HCT116 (cell line): ENCODE data around the gene BEND7. TPM values are rescaled to one million over a fixed set of nuclear protein-coding genes. Genes with fewer than 3 reads are reported as not detected.

Experiments used
- ATAC-seq: fragments of 200-7000 bp; cut with Tn5 transposase; 2 replicates; pipeline ENCODE4 v1.9.1; 2020; ENCODE audit warnings: mild to moderate bottlenecking, moderate library complexity
- BruUV-seq: library from RNA; stranded (reverse); fragments of 400-500 nt; replicated peaks from 2 replicates; lab custom pipeline; 2021; lab: Mats Ljungman, UMichigan
- CTCF ChIA-PET: fragments of 300-600 bp; sonication (Branson Sonifier 250); formaldehyde crosslinking; loops from one replicate; lab custom pipeline; 2021; ENCODE audit warnings: antibody characterized with exemption; lab: Charles Lee
- POLR2A ChIA-PET: fragments of 300-600, 350-600 bp; sonication (Branson Sonifier 250); formaldehyde crosslinking; loops from one replicate; lab custom pipeline; 2021; ENCODE audit warnings: antibody characterized with exemption; lab: Charles Lee
- RAD21 ChIA-PET, 2 experiments: fragments of 300-600 bp; sonication (Branson Sonifier 250); formaldehyde crosslinking; loops; one replicate each; lab custom pipeline; 2023; ENCODE audit warnings: low total read pairs in 2 of 2; ENCODE audit not compliant: uncharacterized antibody in 2 of 2, unreplicated experiment in 2 of 2, low non-redundant PET in 1 of 2; lab: Charles Lee
- DNase-seq: peaks from one replicate; pipeline ENCODE4 v3.0.0-alpha.2; 2010; ENCODE audit warnings: low read depth, low spot score
- H2AFZ ChIP-seq: fragments of 200-600 bp; shearing (Covaris generic), sonication (generic); 2 replicates; pipeline ENCODE4 v1.6.1; 2017; ENCODE audit warnings: low read depth, mixed run types, mixed read lengths, antibody characterized with exemption, low read length; ENCODE audit not compliant: poor library complexity, severe bottlenecking
- H3K27ac ChIP-seq: 2 replicates; pipeline ENCODE4 v1.5.1; 2012; ENCODE audit warnings: low read depth, low read length
- H3K27me3 ChIP-seq: fragments of 200-600 bp; sonication (generic); 2 replicates; pipeline ENCODE4 v1.6.1; 2016; ENCODE audit warnings: mixed run types, low read length, mixed read lengths; ENCODE audit not compliant: insufficient read depth
- H3K36me3 ChIP-seq, 2 experiments: fragments of 200-500 bp in 1 of 2; fragments of 200-600 bp in 1 of 2; sonication (Bioruptor generic) in 1 of 2; sonication (generic) in 1 of 2; 2 replicates each; pipeline versions ENCODE4 v1.5.1 to v1.6.1; 2014 to 2016; ENCODE audit warnings: low read length in 2 of 2, inconsistent platforms in 1 of 2, mixed read lengths in 1 of 2, mixed run types in 1 of 2; ENCODE audit not compliant: insufficient read depth in 2 of 2, control insufficient read depth in 1 of 2
- H3K4me1 ChIP-seq, 2 experiments: fragments of 200-600 bp in 1 of 2; sonication (generic) in 1 of 2; 2 replicates each; pipeline versions ENCODE4 v1.5.1 to v1.6.1; 2012 to 2017; ENCODE audit warnings: low read length in 2 of 2, inconsistent platforms in 1 of 2, mild to moderate bottlenecking in 1 of 2, mixed read lengths in 1 of 2, mixed run types in 1 of 2, moderate library complexity in 1 of 2; ENCODE audit not compliant: insufficient read depth in 2 of 2, control insufficient read depth in 1 of 2
- H3K4me2 ChIP-seq: fragments of 200-600 bp; sonication (generic); 2 replicates; pipeline ENCODE4 v1.6.1; 2017; ENCODE audit warnings: mixed run types, low read length, mixed read lengths
- H3K4me3 ChIP-seq, 2 experiments: fragments of 200-600 bp in 1 of 2; sonication (generic) in 1 of 2; replicated peaks in 1 of 2; 2 replicates each; pipeline ENCODE4 v1.5.1; 2011 to 2016; ENCODE audit warnings: low read length in 2 of 2, control low read depth in 1 of 2, low read depth in 1 of 2, mild to moderate bottlenecking in 1 of 2, mixed read lengths in 1 of 2, mixed run types in 1 of 2
- H3K79me2 ChIP-seq: fragments of 200-600 bp; sonication (generic); 2 replicates; pipeline ENCODE4 v1.6.1; 2017; ENCODE audit warnings: mild to moderate bottlenecking, mixed run types, low read length, moderate library complexity, mixed read lengths; ENCODE audit not compliant: insufficient read depth
- H3K9ac ChIP-seq: fragments of 200-600 bp; sonication (generic); 2 replicates; pipeline ENCODE4 v1.6.1; 2016; ENCODE audit warnings: low read length, mixed read lengths
- H3K9me2 ChIP-seq: fragments of 200-600 bp; sonication (generic), shearing (Covaris generic); 2 replicates; pipeline ENCODE4 v1.6.1; 2017; ENCODE audit warnings: mixed run types, mild to moderate bottlenecking, moderate library complexity; ENCODE audit not compliant: insufficient read depth
- H3K9me3 ChIP-seq, 2 experiments: fragments of 200-500 bp in 1 of 2; fragments of 200-600 bp in 1 of 2; sonication (Bioruptor generic) in 1 of 2; sonication (generic) in 1 of 2; 2 replicates each; pipeline ENCODE4 v1.6.1; 2014 to 2017; ENCODE audit warnings: low read length in 2 of 2, mixed read lengths in 2 of 2, inconsistent platforms in 1 of 2, low read depth in 1 of 2, mild to moderate bottlenecking in 1 of 2, mixed run types in 1 of 2, moderate library complexity in 1 of 2; ENCODE audit not compliant: control insufficient read depth in 1 of 2, insufficient read depth in 1 of 2
- H4K20me1 ChIP-seq: fragments of 200-600 bp; sonication (generic), shearing (Covaris generic); 2 replicates; pipeline ENCODE4 v1.6.1; 2017; ENCODE audit warnings: mixed run types, mild to moderate bottlenecking, moderate library complexity; ENCODE audit not compliant: insufficient read depth
- CBX3 ChIP-seq: IDR thresholded peaks from 2 replicates; pipeline ENCODE4 v1.6.1; 2012; ENCODE audit warnings: low read depth
- ELF1 ChIP-seq: IDR thresholded peaks from 2 replicates; pipeline ENCODE4 v1.6.1; 2012; ENCODE audit warnings: low read depth, borderline replicate concordance
- EZH2 ChIP-seq: fragments of 200-600 bp; sonication (generic); IDR thresholded peaks from 2 replicates; pipeline ENCODE4 v1.6.1; 2017; ENCODE audit warnings: antibody characterized with exemption, mixed run types
- FOSL1 ChIP-seq: IDR thresholded peaks from 2 replicates; pipeline ENCODE4 v1.6.1; 2012; ENCODE audit warnings: low read depth
- POLR2AphosphoS5 ChIP-seq: IDR thresholded peaks from 2 replicates; pipeline ENCODE4 v1.6.1; 2011; ENCODE audit warnings: mild to moderate bottlenecking, low read depth, low read length, moderate library complexity
- SIN3A ChIP-seq: IDR thresholded peaks from 2 replicates; pipeline ENCODE4 v1.6.1; 2012; ENCODE audit warnings: low read depth
- SP1 ChIP-seq: IDR thresholded peaks from 2 replicates; pipeline ENCODE4 v1.6.1; 2012; ENCODE audit warnings: low read depth
- SRF ChIP-seq: IDR thresholded peaks from 2 replicates; pipeline ENCODE4 v1.6.1; 2012; ENCODE audit warnings: low read depth
- TCF7L2 ChIP-seq: IDR thresholded peaks from 2 replicates; pipeline ENCODE4 v1.7.0; 2011; ENCODE audit warnings: borderline replicate concordance, inconsistent platforms; ENCODE audit not compliant: insufficient read depth, insufficient read length; ENCODE audit errors: extremely low read depth
- ZNF274 ChIP-seq: fragments of 200-500 bp; sonication (Bioruptor generic); IDR thresholded peaks from 2 replicates; pipeline ENCODE4 v1.6.1; 2014; ENCODE audit warnings: mild to moderate bottlenecking, low read depth, low read length, inconsistent platforms
- intact Hi-C: fragments of 100-400 bp; cut with micrococcal nuclease; formaldehyde crosslinking; loops from 2 replicates; pipeline ENCODE4 v1.10.0; 2022
- total RNA-seq: library from RNA; stranded (reverse); gene quantifications from one replicate; pipeline ENCODE4 v1.2.1, GENCODE V29; 2021; ENCODE audit not compliant: unreplicated experiment

Gene BEND7
- total RNA-seq, 1 experiment from 2014 or later: 13.8 TPM

DNA sequence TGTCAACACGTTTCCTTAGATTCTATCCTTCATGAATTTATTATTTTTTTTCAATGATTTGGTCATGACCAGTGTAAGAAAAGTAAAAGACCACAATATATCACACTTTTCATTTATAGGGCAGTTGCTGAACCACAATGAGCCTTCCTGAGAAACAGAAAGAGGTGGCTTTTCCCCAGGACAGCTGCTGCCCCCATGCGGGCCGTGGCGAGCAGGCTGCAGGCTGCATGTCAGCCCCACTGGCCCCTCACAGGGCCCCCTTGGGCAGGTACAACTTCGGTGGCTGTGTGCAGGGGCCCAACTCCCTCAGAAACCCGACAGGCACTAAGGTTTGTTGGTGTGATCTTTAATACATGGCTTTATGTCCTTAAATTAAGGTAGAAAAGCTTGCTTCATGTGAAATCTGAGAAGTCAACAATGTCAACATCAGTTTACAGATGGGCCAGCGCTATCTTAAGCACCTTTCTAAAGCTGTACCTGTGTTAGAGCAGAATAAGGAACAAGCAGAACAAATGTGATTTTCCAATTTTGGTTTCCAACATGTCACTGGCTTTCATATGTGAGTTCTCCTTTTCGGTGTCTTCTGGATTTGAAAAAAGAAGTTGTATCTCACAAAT is 10.6 kb downstream of the BEND7 start:
- no peaks in the 10 kb centered on the region for H3K4me1 ChIP-seq
- no peak overlapping the region for H3K4me3 ChIP-seq
- no peaks in the 10 kb centered on the region for H4K20me1 ChIP-seq
- H3K27ac ChIP-seq: no peak overlapping the region
- no peaks in the 10 kb centered on the region for H3K9me3 ChIP-seq
- H3K4me2 ChIP-seq: no peak overlapping the region
- H2AFZ ChIP-seq: no peak overlapping the region
- ATAC-seq (no peak), DNase-seq (no peak)
- H3K9me2 ChIP-seq: no peaks in the 10 kb centered on the region
- no peak overlapping the region for H3K9ac ChIP-seq
- no TSS peak for BruUV-seq
- ChIA-PET RAD21 (no interaction called here), CTCF (no interaction called here), POLR2A (no interaction called here)
- H3K27me3 ChIP-seq: no peaks in the 10 kb centered on the region
- intact Hi-C loops: no loop called here
- no peaks in the 10 kb centered on the region for H3K79me2 ChIP-seq
- H3K36me3 ChIP-seq: no peaks in the 10 kb centered on the region; a peak in 1 of 4 replicates
- TF ChIP-seq POLR2AphosphoS5: no peak

DNA sequence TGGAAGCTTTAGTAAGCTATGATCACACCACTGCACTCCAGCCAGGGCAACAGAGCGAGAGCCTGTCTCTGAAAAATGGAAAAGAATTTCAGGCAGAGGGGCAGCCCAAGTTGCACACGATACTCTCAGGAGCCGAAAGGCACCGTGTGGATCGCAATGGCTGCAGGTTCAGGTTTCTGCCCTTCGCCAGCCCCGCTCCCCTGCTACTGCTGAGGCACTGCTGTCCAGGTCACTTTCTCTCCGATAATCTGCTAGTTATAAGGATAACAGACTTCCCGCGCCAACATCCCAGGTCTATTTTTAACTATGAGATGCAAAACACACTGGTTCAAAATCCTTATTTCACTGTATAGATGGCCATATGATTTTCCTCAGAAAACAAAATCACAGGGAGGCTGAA is 11.1 kb downstream of the BEND7 start:
- POLR2A ChIA-PET: no interaction called here
- Histone ChIP-seq H3K27me3 (no peaks in the 10 kb centered on the region), H3K27ac (no peak overlapping the region), H4K20me1 (no peaks in the 10 kb centered on the region), H3K4me3 (no peak overlapping the region), H3K36me3 (no peaks in the 10 kb centered on the region), H3K9me2 (no peaks in the 10 kb centered on the region), H3K79me2 (no peaks in the 10 kb centered on the region), H3K9me3 (no peaks in the 10 kb centered on the region), H3K9ac (no peak overlapping the region), H2AFZ (no peak overlapping the region), H3K4me2 (no peak overlapping the region), H3K4me1 (no peaks in the 10 kb centered on the region)
- no peak for DNase-seq
- BruUV-seq: no TSS peak
- ATAC-seq: no peak
- RAD21 ChIA-PET: no interaction called here
- no peak for TF ChIP-seq CBX3
- TF ChIP-seq ELF1: no peak
- no peak for TF ChIP-seq FOSL1
- TF ChIP-seq SP1: no peak
- TF ChIP-seq TCF7L2: no peak
- TF ChIP-seq EZH2: no peak
- no peak for TF ChIP-seq SIN3A
- no peak for TF ChIP-seq ZNF274
- no peak for TF ChIP-seq SRF
- CTCF ChIA-PET: no interaction called here
- intact Hi-C loops: no loop called here
